ENCODE measurements around the gene TEX14.
"Not testable (repeated sequence)": the region's sequence is repeated elsewhere in the genome, so short reads cannot be mapped to it uniquely, and the experiment has no call there.

The TEX14 gene

GRCh38 chr17:58692239-58693055 lies 602 bp upstream of the TEX14 start, which contains the start of gene RAD51C:
TSS of gene RAD51C (plus strand) at chr17:58692602. CDS start at chr17:58692644, 42 bp downstream.
- Histone ChIP-seq H3K27me3 (replicated peaks; ENCODE audit: control insufficient read depth, insufficient read depth, low read length, poor library complexity, severe bottlenecking) (no peaks in the 10 kb centered on the region), H3K4me3 (ENCODE audit: insufficient read depth, low read depth, low read length, poor library complexity, severe bottlenecking) (peak within 1 kb of the TSS; percentile 59), H3K36me3 (ENCODE audit: control insufficient read depth, insufficient read depth, low read length) (no peaks in the 10 kb centered on the region), H3K27ac (ENCODE audit: insufficient read depth, low read length, poor library complexity, severe bottlenecking) (peak within 1 kb of the TSS; percentile 56), H3K4me1 (ENCODE audit: control insufficient read depth, insufficient read depth, low read length, poor library complexity, severe bottlenecking) (peaks cover 10% of the 10 kb centered on the region), H3K9me3 (ENCODE audit: control insufficient read depth, low read length) (no peaks in the 10 kb centered on the region)
- DNase-seq: peak; percentile 57 to 74 (median 70)

DNA sequence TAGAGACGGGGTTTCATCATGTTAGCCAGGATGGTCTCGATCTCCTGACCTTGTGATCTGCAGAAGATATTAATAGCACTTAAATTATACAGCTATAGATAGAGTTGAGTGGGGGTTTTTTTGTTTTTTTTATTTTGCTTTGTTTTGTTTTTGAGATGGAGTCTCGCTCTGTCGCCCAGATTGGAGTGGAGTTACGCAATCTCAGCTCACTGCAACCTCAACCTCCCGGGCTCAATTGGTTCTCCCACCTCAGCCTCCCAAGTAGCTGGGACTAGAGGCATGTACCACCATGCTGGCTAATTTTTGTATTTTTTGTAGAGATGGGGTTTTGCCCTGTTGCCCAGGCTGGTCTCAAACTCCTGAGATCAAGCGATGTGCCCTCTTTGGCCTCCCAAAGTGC lies 1.8 kb downstream of the TEX14 start:
- not testable (repeated sequence) for H3K36me3 ChIP-seq (ENCODE audit: control insufficient read depth, insufficient read depth, low read length); DNase-seq; H3K27me3 ChIP-seq (replicated peaks; ENCODE audit: control insufficient read depth, insufficient read depth, low read length, poor library complexity, severe bottlenecking); H3K9me3 ChIP-seq (ENCODE audit: control insufficient read depth, low read length); H3K27ac ChIP-seq (ENCODE audit: insufficient read depth, low read length, poor library complexity, severe bottlenecking); H3K4me3 ChIP-seq (ENCODE audit: insufficient read depth, low read depth, low read length, poor library complexity, severe bottlenecking)
- peaks cover 10% of the 10 kb centered on the region for H3K4me1 ChIP-seq (ENCODE audit: control insufficient read depth, insufficient read depth, low read length, poor library complexity, severe bottlenecking)

DNA sequence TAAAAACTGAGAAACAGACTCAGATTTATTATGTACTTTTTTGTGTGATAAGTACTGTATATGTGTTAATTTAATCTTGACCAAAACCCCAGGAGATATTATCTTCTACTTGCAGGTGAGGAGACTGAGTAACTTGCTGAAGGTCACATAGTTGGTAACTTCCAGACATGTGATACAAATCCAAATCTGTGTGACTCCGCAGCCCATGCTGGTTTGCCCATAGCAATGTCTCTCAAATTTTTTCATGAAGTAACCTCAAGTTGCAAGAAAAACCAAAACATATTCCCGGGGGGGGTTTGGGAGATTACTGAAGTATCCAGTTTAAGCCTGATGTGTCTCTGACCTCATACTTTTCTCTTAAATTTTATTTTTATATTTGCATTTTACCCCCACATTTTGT lies 3.3 kb downstream of the TEX14 start:
- DNase-seq: no peak
- Histone ChIP-seq H3K9me3 (ENCODE audit: control insufficient read depth, low read length) (no peaks in the 10 kb centered on the region), H3K4me3 (ENCODE audit: insufficient read depth, low read depth, low read length, poor library complexity, severe bottlenecking) (no peak overlapping the region), H3K27ac (ENCODE audit: insufficient read depth, low read length, poor library complexity, severe bottlenecking) (no peak overlapping the region), H3K27me3 (replicated peaks; ENCODE audit: control insufficient read depth, insufficient read depth, low read length, poor library complexity, severe bottlenecking) (no peaks in the 10 kb centered on the region), H3K36me3 (ENCODE audit: control insufficient read depth, insufficient read depth, low read length) (no peaks in the 10 kb centered on the region), H3K4me1 (ENCODE audit: control insufficient read depth, insufficient read depth, low read length, poor library complexity, severe bottlenecking) (peaks cover 7% of the 10 kb centered on the region)

GRCh38 chr17:58686980-58687379 lies 4.9 kb downstream of the TEX14 start:
- Histone ChIP-seq H3K36me3 (ENCODE audit: control insufficient read depth, insufficient read depth, low read length) (no peaks in the 10 kb centered on the region), H3K27me3 (replicated peaks; ENCODE audit: control insufficient read depth, insufficient read depth, low read length, poor library complexity, severe bottlenecking) (no peaks in the 10 kb centered on the region), H3K27ac (ENCODE audit: insufficient read depth, low read length, poor library complexity, severe bottlenecking) (no peak overlapping the region), H3K4me3 (ENCODE audit: insufficient read depth, low read depth, low read length, poor library complexity, severe bottlenecking) (no peak overlapping the region), H3K9me3 (ENCODE audit: control insufficient read depth, low read length) (no peaks in the 10 kb centered on the region), H3K4me1 (ENCODE audit: control insufficient read depth, insufficient read depth, low read length, poor library complexity, severe bottlenecking) (no peaks in the 10 kb centered on the region)
- no peak for DNase-seq

DNA sequence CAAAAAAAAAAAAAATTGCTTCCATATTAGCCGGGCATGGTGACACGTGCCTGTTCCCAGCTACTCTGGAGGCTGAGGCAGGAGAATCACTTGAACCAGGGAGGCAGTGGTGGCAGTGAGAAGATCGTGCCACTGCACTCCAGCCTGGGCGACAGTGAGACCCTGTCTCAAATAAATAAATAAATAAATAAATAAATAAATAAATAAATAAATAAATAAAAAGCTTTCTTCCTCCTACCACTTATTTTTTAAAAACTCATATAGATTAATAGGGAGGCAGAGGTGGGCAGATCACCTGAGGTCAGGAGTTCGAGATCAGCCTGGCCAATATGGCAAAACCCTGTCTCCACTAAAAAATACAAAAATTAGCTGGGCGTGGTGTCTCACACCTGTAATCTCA lies 7.4 kb downstream of the TEX14 start:
- not testable (repeated sequence) for DNase-seq; H3K4me3 ChIP-seq (ENCODE audit: insufficient read depth, low read depth, low read length, poor library complexity, severe bottlenecking); H3K4me1 ChIP-seq (ENCODE audit: control insufficient read depth, insufficient read depth, low read length, poor library complexity, severe bottlenecking); H3K27me3 ChIP-seq (replicated peaks; ENCODE audit: control insufficient read depth, insufficient read depth, low read length, poor library complexity, severe bottlenecking); H3K36me3 ChIP-seq (ENCODE audit: control insufficient read depth, insufficient read depth, low read length); H3K9me3 ChIP-seq (ENCODE audit: control insufficient read depth, low read length); H3K27ac ChIP-seq (ENCODE audit: insufficient read depth, low read length, poor library complexity, severe bottlenecking)

- H3K27me3 ChIP-seq (replicated peaks; ENCODE audit: control insufficient read depth, insufficient read depth, low read length, poor library complexity, severe bottlenecking): no peaks in the 10 kb centered on the region
- no peaks in the 10 kb centered on the region for H3K36me3 ChIP-seq (ENCODE audit: control insufficient read depth, insufficient read depth, low read length)
- H3K9me3 ChIP-seq (ENCODE audit: control insufficient read depth, low read length): no peaks in the 10 kb centered on the region
- DNase-seq: no peak
- no peak overlapping the region for H3K4me3 ChIP-seq (ENCODE audit: insufficient read depth, low read depth, low read length, poor library complexity, severe bottlenecking)
- H3K27ac ChIP-seq (ENCODE audit: insufficient read depth, low read length, poor library complexity, severe bottlenecking): no peak overlapping the region
- H3K4me1 ChIP-seq (ENCODE audit: control insufficient read depth, insufficient read depth, low read length, poor library complexity, severe bottlenecking): no peaks in the 10 kb centered on the region
Observed at GRCh38 chr17:58684003-58684402, 7.8 kb downstream of the TEX14 start.

DNA sequence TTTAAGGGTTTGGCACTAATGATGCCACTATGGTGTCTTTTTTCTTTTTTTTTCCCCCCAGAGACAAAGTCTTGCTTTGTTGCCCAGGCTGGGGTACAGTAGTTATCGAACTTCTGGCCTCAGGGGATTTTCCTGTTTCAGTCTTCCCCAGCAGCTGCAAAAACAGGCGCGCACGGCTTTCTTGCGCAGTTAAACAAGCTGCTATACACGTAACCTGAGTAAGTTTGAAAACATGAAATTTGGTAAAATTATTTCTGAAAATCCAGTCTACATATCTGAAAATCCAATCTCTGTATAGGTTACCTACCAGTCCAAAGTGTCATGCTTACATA lies 11.8 kb downstream of the TEX14 start:
- no peak for DNase-seq
- Histone ChIP-seq H3K4me3 (ENCODE audit: insufficient read depth, low read depth, low read length, poor library complexity, severe bottlenecking) (no peak overlapping the region), H3K9me3 (ENCODE audit: control insufficient read depth, low read length) (no peaks in the 10 kb centered on the region), H3K36me3 (ENCODE audit: control insufficient read depth, insufficient read depth, low read length) (no peaks in the 10 kb centered on the region), H3K4me1 (ENCODE audit: control insufficient read depth, insufficient read depth, low read length, poor library complexity, severe bottlenecking) (no peaks in the 10 kb centered on the region), H3K27me3 (replicated peaks; ENCODE audit: control insufficient read depth, insufficient read depth, low read length, poor library complexity, severe bottlenecking) (no peaks in the 10 kb centered on the region), H3K27ac (ENCODE audit: insufficient read depth, low read length, poor library complexity, severe bottlenecking) (no peak overlapping the region)

DNA sequence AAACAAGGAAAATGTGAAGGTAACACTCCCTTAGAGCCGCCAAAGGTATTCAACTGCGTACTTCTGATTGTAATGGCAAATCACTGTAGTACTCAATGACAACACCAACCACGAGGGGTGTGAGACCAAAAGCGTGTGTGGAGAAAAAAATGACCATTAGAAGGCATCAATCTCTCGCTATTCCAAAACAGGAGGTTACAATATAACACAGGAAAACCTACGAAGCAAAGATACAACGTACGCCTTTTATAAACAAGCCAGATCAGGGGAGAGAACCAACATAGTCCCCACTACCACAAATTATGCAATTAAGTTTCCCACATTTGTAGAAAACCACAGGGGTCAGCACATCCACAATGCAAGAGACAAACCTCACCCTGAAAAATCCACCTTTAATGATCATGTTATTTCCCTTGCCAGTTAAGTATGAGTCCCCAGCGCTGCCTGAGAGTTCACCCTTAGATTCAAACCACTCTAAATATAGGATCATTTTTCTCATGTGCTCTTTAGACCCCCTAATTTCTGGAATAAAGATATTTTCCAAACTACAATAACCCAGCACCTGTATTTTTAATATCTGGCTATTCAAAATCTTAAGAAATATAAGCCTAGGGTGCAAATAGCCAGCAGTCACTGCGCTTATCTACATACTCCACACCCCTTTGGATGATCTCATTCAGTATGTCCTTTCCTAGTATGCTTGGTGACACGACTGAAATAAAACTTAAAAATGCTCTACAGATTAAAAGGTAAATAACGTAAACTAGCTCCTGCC lies 12.4 kb downstream of the TEX14 start:
- no peaks in the 10 kb centered on the region for H3K36me3 ChIP-seq (ENCODE audit: control insufficient read depth, insufficient read depth, low read length)
- no peak for DNase-seq
- H3K4me1 ChIP-seq (ENCODE audit: control insufficient read depth, insufficient read depth, low read length, poor library complexity, severe bottlenecking): no peaks in the 10 kb centered on the region
- no peaks in the 10 kb centered on the region for H3K9me3 ChIP-seq (ENCODE audit: control insufficient read depth, low read length)
- no peak overlapping the region for H3K4me3 ChIP-seq (ENCODE audit: insufficient read depth, low read depth, low read length, poor library complexity, severe bottlenecking)
- no peak overlapping the region for H3K27ac ChIP-seq (ENCODE audit: insufficient read depth, low read length, poor library complexity, severe bottlenecking)
- no peaks in the 10 kb centered on the region for H3K27me3 ChIP-seq (replicated peaks; ENCODE audit: control insufficient read depth, insufficient read depth, low read length, poor library complexity, severe bottlenecking)

GRCh38 chr17:58678287-58678686 lies 13.6 kb downstream of the TEX14 start:
- not testable (repeated sequence) for H3K36me3 ChIP-seq (ENCODE audit: control insufficient read depth, insufficient read depth, low read length); DNase-seq; H3K27ac ChIP-seq (ENCODE audit: insufficient read depth, low read length, poor library complexity, severe bottlenecking); H3K9me3 ChIP-seq (ENCODE audit: control insufficient read depth, low read length); H3K4me3 ChIP-seq (ENCODE audit: insufficient read depth, low read depth, low read length, poor library complexity, severe bottlenecking); H3K27me3 ChIP-seq (replicated peaks; ENCODE audit: control insufficient read depth, insufficient read depth, low read length, poor library complexity, severe bottlenecking); H3K4me1 ChIP-seq (ENCODE audit: control insufficient read depth, insufficient read depth, low read length, poor library complexity, severe bottlenecking)

DNA sequence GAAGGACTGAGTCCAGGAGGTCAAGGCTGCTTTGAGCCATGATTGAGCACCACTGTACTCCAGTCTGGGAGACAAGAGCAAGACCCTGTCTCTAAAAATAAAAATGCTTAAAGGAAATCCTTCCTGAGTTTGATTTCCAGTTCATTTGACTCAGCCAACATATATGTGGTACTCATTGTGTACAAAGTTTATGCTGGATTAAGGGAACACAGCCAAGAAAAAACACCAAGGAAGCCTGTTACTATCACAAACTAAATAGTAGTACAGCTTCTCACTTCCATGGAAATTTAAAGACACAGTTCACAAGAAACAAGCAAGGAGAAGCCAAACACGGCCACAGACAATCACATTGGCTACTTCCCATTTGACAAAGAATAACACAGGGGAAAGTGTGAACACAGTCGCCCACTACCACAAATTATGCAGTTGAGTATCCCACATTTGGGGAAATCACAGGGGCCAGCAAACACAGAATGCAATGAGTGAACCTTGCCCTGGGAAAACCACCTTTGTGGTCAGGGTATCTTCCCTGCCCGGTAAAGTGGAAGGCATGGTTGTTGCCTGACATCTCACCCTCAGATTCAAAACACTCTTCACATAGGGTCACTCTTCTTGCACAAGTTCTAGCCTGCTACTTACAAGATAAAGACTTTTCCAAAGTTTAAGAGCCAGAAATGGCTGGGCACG lies 14.5 kb downstream of the TEX14 start:
- no peaks in the 10 kb centered on the region for H3K9me3 ChIP-seq (ENCODE audit: control insufficient read depth, low read length)
- H3K36me3 ChIP-seq (ENCODE audit: control insufficient read depth, insufficient read depth, low read length): no peaks in the 10 kb centered on the region
- no peaks in the 10 kb centered on the region for H3K27me3 ChIP-seq (replicated peaks; ENCODE audit: control insufficient read depth, insufficient read depth, low read length, poor library complexity, severe bottlenecking)
- no peak overlapping the region for H3K4me3 ChIP-seq (ENCODE audit: insufficient read depth, low read depth, low read length, poor library complexity, severe bottlenecking)
- no peak overlapping the region for H3K27ac ChIP-seq (ENCODE audit: insufficient read depth, low read length, poor library complexity, severe bottlenecking)
- DNase-seq: no peak
- H3K4me1 ChIP-seq (ENCODE audit: control insufficient read depth, insufficient read depth, low read length, poor library complexity, severe bottlenecking): no peaks in the 10 kb centered on the region
